ENCODE results near the gene OR2H2. TPM values are rescaled to one million over a fixed set of nuclear protein-coding genes. Genes with fewer than 3 reads are reported as not detected.

The OR2H2 gene
- polyA plus RNA-seq, 3 donors = 0.11 to 0.13 (median 0.11) TPM

DNA sequence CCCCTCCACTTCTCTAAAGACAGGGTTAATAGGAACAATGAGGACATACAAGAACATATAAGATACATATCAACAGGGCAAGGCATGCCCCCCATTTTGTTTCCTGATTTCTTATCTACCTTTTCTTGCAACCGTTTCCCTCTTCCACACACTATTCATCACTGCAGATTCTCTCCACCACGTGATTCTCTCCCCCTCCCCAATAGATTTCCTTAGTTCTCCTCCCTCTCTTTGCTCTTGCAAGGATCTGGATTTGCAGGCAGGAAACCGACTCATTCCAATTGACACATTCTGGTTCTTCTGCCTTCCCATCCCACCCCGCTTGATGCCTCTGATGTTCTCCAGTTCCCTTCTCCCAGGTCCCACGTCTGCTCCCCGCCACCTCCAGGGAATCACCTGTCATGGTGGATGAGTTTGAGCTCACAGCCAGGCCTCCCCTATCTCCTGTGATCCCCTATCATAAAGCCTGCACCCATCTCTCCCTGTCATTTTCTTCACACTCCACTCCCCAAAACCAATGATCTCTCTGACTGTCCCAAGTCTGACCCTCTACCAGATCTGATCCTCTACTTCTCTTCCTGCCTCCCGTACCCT lies 40.5 kb downstream of the OR2H2 start:
- no peak for DNase-seq (ENCODE audit: extremely low read depth in 1 of 11, low read depth in 9 of 11, low spot score in 4 of 11)

DNA sequence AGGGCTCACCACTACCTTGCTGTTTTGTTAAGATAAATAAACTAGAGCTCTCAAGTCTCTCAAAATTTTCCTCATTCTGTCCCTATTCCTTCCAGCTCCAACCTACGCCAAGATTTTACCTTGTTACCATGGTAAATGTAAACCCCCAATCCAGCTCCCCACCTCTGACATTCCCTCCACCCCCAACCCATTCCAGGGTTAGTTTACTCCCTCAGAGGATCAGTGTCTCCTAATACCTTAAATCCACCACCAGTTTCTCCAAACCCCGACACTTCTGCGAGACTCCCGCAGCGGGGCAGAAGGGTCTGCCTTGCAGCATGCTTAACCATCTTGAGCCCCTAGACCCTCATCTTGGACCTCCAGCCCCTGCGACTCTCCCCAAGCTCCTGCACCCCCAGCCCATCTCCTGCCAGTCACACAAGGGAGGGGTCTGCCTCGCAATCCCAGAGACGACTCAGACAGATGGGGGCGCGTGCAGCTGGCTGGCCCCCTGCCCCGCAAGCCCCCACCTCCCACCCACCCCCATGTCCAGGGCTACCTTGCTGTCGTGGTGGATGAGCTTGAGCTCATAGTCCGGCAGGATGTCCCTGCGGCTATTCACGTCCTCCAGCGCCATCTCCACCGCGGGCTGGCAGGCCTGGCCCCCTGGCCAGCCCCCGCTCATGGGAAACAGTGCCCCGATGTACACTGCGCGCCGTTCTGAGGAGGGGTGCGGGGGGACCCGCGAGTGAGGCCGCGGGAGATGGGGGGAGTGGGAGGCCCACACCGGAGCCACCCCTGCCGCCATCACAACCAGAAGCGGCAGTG lies 42.2 kb downstream of the OR2H2 start:
- no peak for DNase-seq (ENCODE audit: extremely low read depth in 1 of 11, low read depth in 9 of 11, low spot score in 4 of 11)

DNA sequence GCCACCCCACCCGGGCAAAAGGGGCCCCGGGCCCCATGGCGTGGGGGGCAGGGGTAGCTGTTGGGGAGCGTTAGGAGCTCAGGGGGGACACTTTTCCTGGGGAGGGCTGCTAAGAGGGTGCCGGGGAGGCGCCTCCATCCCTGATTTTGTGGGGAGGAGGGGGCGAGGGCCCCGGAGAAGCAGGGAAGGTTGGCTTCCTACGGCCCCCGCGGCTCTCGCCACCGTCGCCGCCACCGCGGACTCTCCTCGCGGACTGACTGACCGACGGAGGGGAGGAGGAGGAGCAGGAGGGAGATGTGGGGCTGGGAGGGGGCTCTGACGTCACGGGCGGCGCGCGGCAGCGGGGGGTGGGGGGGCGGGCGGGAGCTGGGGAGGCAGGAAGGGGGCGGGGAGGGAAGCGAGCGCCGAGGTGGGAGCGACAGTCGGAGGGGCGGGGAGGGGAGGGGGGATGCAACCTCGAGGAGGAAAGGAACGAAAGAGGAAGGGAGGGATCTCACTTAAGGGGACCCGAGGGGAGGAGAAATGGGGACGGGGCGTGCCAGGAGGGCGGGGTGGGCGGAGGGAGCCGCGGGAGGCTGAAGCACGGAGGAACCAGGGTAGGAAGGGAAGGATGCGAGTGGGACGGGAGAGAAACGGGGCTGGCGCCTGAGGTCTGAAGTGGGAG lies 43.0 kb downstream of the OR2H2 start:
- DNase-seq (ENCODE audit: extremely low read depth in 1 of 11, low read depth in 9 of 11, low spot score in 4 of 11) = peak in 8 of 11 donors; percentile 55 to 76 (median 68)

DNA sequence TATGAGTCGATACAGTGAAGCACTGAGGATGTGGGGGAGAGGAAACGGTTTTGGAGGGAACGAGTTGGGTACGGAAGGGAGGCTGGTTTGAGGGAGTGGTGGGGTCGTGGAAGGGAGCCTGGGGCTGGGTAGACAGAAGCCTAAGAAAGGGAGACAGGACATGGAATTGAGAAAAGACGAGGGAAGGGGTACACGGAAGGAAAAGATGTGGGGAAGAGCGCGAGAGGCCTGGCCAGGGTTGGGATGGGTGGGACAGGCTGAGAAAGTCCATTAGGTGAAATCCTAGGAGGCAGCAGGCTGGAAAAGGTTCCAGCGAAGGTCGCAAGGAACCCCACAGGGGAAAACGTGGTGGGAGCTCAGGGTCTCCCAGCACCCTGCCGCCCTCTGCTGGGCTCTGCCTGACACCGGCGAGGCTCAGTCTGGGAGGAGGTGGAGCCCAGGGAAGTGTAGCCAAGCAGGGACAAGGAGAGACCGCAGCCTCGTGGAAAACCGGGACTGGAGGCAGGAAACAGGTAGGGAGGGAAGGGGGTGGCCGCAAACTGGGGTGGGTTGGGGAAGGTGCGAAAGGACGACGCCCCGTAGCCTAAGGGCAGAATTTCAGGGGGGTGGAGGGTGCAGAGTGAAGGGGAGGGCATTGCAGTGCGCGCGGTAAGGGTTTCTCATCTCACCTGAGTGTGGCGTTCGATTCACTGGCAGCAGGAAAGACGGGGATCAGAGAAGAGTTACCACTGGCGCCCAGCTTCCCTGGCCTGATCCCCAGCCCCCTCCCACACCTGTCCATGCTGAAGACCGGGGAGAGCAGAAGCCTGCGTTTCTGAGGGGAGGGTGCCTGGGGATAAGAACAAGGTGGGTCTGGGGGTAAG lies 43.7 kb downstream of the OR2H2 start:
- peak in 10 of 11 donors; percentile 67 to 84 (median 75) for DNase-seq (ENCODE audit: extremely low read depth in 1 of 11, low read depth in 9 of 11, low spot score in 4 of 11)

GRCh38 chr6:29629571-29629970 lies 44.6 kb downstream of the OR2H2 start:
- no peak for DNase-seq (ENCODE audit: extremely low read depth in 1 of 11, low read depth in 9 of 11, low spot score in 4 of 11)

GRCh38 chr6:29630315-29630714 lies 45.4 kb downstream of the OR2H2 start:
- no peak for DNase-seq (ENCODE audit: extremely low read depth in 1 of 11, low read depth in 9 of 11, low spot score in 4 of 11)

DNA sequence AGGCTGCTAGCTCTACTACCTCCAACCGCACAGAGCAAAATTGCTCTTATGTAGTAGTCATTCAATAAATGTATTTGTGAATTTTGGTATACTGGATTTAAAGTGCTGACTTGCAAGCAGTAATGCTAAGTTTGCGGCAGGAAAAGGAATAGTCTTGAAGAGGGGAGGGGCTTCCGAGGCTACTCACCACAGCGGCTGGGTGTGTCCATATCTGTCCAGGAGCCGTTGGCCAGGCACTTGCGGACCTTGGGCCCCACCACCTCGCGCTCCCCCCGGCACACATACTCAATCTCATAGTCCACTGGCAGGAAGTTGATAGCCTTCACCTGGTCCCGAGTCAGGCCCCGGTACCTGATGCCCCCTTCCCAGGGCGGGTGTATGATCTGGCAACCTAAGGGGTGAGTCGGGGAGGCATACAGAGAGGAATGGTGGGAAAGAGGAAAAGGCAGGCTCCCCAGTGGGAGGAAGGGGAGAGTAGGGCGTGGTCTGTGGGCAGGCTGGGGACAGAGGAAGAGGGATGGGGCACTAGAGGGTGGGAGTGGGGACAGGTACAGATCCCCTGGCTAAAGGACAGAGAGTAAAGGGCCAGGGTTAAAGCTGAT lies 46.4 kb downstream of the OR2H2 start:
- no peak for DNase-seq (ENCODE audit: extremely low read depth in 1 of 11, low read depth in 9 of 11, low spot score in 4 of 11)

GRCh38 chr6:29631860-29632731 lies 47.2 kb downstream of the OR2H2 start:
- DNase-seq (ENCODE audit: extremely low read depth in 1 of 11, low read depth in 9 of 11, low spot score in 4 of 11) = peak in 5 of 11 donors; percentile 37 to 46 (median 38)

GRCh38 chr6:29632789-29633533 lies 48.0 kb downstream of the OR2H2 start, which contains the start of gene GABBR1:
TSS of gene GABBR1 (minus strand) at chr6:29633183. CDS start at chr6:29632385, 798 bp downstream.
- DNase-seq (ENCODE audit: extremely low read depth in 1 of 11, low read depth in 9 of 11, low spot score in 4 of 11) = peak; percentile 70 to 92 (median 87)

DNA sequence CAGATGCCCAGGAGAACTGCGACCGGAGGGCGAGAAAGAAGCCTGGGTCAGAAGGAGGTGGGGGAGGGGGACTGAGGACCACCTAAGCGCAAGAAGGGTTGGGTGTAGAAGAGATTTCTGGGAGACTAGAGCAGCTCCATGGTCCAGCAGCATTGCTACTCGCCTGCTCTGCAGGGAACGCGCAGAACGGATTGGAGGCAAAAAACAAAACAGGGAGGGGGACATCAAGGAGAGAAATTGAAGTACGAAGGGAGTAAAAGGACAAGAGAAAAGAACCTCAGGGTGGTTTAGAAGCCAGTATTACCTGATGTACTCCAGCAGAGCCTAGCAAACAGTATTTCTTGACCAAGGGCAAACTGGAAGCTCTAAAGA lies 48.6 kb downstream of the OR2H2 start:
- peak in 2 of 11 donors; percentile 30 to 36 for DNase-seq (ENCODE audit: extremely low read depth in 1 of 11, low read depth in 9 of 11, low spot score in 4 of 11)

DNA sequence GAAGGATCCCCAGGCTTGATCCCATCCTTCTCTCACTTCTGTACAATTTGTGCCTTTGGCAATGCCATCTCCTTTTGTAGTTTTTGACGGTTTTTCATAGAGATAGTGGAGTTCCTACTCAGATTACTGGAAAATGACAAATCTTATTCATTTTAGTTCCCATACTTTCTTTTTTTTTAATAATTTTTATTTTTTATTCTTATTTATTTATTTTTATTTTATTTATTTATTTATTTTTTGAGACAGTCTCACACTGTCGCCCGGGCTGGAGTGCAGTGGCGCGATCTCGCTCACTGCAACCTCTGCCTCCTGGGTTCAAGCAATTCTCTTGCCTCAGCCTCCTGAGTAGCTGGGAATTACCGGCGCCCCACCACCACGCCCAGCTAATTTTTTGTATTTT lies 52.3 kb downstream of the OR2H2 start:
- DNase-seq (ENCODE audit: extremely low read depth in 1 of 11, low read depth in 9 of 11, low spot score in 4 of 11) = no peak

Other genes starting within 250 kb of the OR2H2 start
- gene OR5V1, start 216.3 kb upstream of the OR2H2 start, polyA plus RNA-seq (ENCODE audit: insufficient read length in 3 of 3) = not detected
- gene OR12D3, start 209.8 kb upstream of the OR2H2 start, polyA plus RNA-seq (ENCODE audit: insufficient read length in 3 of 3) = not detected
- gene OR12D2, start 189.5 kb upstream of the OR2H2 start, polyA plus RNA-seq (ENCODE audit: insufficient read length in 3 of 3) = not detected
- not detected for gene OR12D1, start 170.2 kb upstream of the OR2H2 start, polyA plus RNA-seq (ENCODE audit: insufficient read length in 3 of 3)
- gene OR10C1, start 145.8 kb upstream of the OR2H2 start, polyA plus RNA-seq (ENCODE audit: insufficient read length in 3 of 3) = not detected
- not detected for gene OR11A1, start 128.1 kb upstream of the OR2H2 start, polyA plus RNA-seq (ENCODE audit: insufficient read length in 3 of 3)
- gene OR2H1, start 128.0 kb upstream of the OR2H2 start, polyA plus RNA-seq (ENCODE audit: insufficient read length in 3 of 3) = not detected
- not detected for gene MAS1L, start 97.2 kb upstream of the OR2H2 start, polyA plus RNA-seq (ENCODE audit: insufficient read length in 3 of 3)
- gene UBD, start 25.4 kb upstream of the OR2H2 start, polyA plus RNA-seq (ENCODE audit: insufficient read length in 3 of 3) = 1 to 10 TPM in 1 of 3 donors, under 1 TPM in 2; 0.52 to 1.3 (median 0.90) TPM
- gene GABBR1, start 48.1 kb downstream of the OR2H2 start, polyA plus RNA-seq (ENCODE audit: insufficient read length in 3 of 3) = 100 to 1,000 TPM in 1 of 3 donors, 10 to 100 TPM in 2; 66.8 to 109 (median 70.0) TPM
- gene MOG, start 72.0 kb downstream of the OR2H2 start, polyA plus RNA-seq (ENCODE audit: insufficient read length in 3 of 3) = under 1 TPM in 1 of 3 donors, not detected in 2; 0.20 TPM
- under 1 TPM in 2 of 3 donors, not detected in 1; 0.22 to 0.28 TPM for gene ZFP57, start 96.0 kb downstream of the OR2H2 start, polyA plus RNA-seq (ENCODE audit: insufficient read length in 3 of 3)
- 10 to 100 TPM in 1 of 3 donors, 1 to 10 TPM in 2; 3.1 to 11.4 (median 4.9) TPM for gene HLA-F, start 138.3 kb downstream of the OR2H2 start, polyA plus RNA-seq (ENCODE audit: insufficient read length in 3 of 3)
- 1 to 10 TPM; 4.5 to 7.4 (median 5.4) TPM for gene HLA-G, start 242.7 kb downstream of the OR2H2 start, polyA plus RNA-seq (ENCODE audit: insufficient read length in 3 of 3)